Mucosa of descending colon (tissue), 3 donors: Measurements from ENCODE around the gene NHSL2. TPM values are rescaled to one million over a fixed set of nuclear protein-coding genes. Genes with fewer than 3 reads are reported as not detected.

ENCODE experiments used
- ATAC-seq: fragments of 200-7000 bp; cut with Tn5 transposase; one replicate; pipeline ENCODE4 v1.9.1; 2020; ENCODE audit warnings: mild to moderate bottlenecking, moderate library complexity
- DNase-seq, 3 donors: peaks; one replicate each; pipeline ENCODE4 v3.0.0-alpha.2; 2020
- H3K36me3 ChIP-seq: fragments of 200-600 bp; one replicate; pipeline ENCODE4 v1.8.0; 2021; ENCODE audit warnings: low read depth, mild to moderate bottlenecking
- H3K4me1 ChIP-seq: fragments of 200-600 bp; one replicate; pipeline ENCODE4 v1.8.0; 2021; ENCODE audit warnings: low read depth, mild to moderate bottlenecking
- H3K4me3 ChIP-seq: fragments of 200-600 bp; one replicate; pipeline ENCODE4 v1.8.0; 2021; ENCODE audit warnings: mild to moderate bottlenecking
- H3K9me3 ChIP-seq: fragments of 200-600 bp; one replicate; pipeline ENCODE4 v1.8.0; 2021; ENCODE audit warnings: mild to moderate bottlenecking
- intact Hi-C, 2 donors: fragments of 100-400 bp; cut with DNase I in 1 of 2; cut with micrococcal nuclease in 1 of 2; formaldehyde crosslinking; loops; one replicate each; pipeline versions ENCODE4 v1.11.0 to v1.11.1; 2022; cut with DNase I, micrococcal nuclease
- total RNA-seq, 3 donors: library from RNA; stranded (reverse); fragmentation: NEBNext Ultra II Directional in 2 of 3; extraction: Animal tissue kit (Norgen Biotek cat#: 25700) in 2 of 3; gene quantifications; one replicate each; pipeline versions ENCODE4 v1.2.1 to v1.2.4, GENCODE V29; 2021 to 2023
- TF ChIP-seq, protein P1 (sequence below): fragments of 200-600 bp; IDR thresholded peaks from one replicate; pipeline ENCODE4 v1.8.0; 2022; ENCODE audit warnings: antibody characterized with exemption, mild to moderate bottlenecking
- donor health status: DM: no; HTN: no; CAD: no; lungs with moderate emphysema.
- donor health status: DM: no; HTN: no; CAD: no.
- donor health status: DM: no; HTN: yes; CAD: no.

NHSL2 gene
- total RNA-seq, 3 donors from 2014 or later, result 1.2 to 11.8 (median 4.8) TPM

DNA sequence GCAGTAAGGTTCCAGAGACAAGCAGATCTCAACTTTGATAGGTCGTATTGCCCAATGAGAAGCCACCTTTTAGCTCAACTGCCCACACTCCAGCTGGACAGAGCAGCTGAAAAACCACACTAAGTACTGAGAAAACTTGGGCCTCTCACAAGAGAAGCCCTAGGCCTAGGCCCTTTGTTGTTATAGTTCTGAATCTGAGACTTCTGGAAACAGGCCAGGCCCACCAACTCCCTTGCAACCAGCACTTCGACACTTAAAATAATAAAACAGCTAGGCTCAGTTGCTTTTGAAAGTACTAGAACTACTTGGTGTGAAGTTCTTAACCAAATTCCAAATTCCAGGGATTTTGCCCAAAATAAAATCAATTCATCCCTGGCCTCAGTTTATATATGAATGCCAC, 234.5 kb downstream of the NHSL2 start:
- ATAC-seq (no peak), DNase-seq (no peak)
- H3K36me3 ChIP-seq, result no peaks in the 10 kb centered on the region
- H3K9me3 ChIP-seq, result no peaks in the 10 kb centered on the region
- TF ChIP-seq, protein P1, sequence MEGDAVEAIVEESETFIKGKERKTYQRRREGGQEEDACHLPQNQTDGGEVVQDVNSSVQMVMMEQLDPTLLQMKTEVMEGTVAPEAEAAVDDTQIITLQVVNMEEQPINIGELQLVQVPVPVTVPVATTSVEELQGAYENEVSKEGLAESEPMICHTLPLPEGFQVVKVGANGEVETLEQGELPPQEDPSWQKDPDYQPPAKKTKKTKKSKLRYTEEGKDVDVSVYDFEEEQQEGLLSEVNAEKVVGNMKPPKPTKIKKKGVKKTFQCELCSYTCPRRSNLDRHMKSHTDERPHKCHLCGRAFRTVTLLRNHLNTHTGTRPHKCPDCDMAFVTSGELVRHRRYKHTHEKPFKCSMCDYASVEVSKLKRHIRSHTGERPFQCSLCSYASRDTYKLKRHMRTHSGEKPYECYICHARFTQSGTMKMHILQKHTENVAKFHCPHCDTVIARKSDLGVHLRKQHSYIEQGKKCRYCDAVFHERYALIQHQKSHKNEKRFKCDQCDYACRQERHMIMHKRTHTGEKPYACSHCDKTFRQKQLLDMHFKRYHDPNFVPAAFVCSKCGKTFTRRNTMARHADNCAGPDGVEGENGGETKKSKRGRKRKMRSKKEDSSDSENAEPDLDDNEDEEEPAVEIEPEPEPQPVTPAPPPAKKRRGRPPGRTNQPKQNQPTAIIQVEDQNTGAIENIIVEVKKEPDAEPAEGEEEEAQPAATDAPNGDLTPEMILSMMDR, result no peak
- intact Hi-C loops, result no loop called here
- no peak overlapping the region for H3K4me3 ChIP-seq
- no peaks in the 10 kb centered on the region for H3K4me1 ChIP-seq

DNA sequence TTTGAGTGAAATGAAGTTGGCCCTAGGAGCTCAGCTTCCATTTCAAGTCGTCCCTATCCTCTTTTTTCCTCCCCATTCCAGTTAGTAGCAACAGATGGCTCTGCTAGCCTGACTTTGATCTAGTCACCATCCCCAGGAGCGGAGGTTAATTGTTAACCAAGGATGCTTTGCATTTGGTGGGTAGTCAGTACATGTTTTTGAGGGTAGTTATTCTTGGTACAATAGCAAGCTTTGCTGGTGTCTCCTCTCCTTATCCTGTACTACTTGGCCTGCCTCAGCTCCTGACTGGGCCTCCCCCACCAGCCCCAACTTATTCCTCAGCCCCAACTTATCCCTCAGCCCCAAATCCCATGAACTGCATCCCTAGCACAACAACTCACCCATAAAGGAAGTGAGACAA, 235.9 kb downstream of the NHSL2 start:
- no peak overlapping the region for H3K4me3 ChIP-seq
- H3K36me3 ChIP-seq, result no peaks in the 10 kb centered on the region
- intact Hi-C loops, result no loop called here
- H3K9me3 ChIP-seq, result no peaks in the 10 kb centered on the region
- TF ChIP-seq, protein P1, result no peak
- ATAC-seq (no peak), DNase-seq (no peak)
- no peaks in the 10 kb centered on the region for H3K4me1 ChIP-seq

DNA sequence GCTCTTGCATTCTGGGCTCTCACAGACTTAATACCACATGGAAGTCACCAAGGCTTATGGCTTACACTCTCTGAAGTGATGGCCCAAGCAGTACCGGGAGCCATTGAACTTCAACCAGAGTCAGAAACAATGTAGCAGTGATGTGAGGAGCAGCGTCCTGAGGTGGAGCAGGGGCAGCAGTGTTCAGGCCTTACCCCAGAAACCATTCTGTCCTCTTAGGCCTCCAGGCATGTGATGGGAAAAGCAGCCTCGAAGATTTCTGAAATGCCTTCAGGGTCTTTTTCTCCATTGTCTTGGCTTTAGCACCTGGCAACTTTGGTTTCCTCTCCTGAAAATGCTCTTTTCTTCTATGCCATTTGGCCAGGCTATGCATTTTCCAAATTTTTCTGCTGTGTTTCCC, 248.1 kb downstream of the NHSL2 start:
- intact Hi-C loops, result no loop called here
- no peak for ATAC-seq
- DNase-seq, result no peak
- TF ChIP-seq, protein P1, result no peak
- no peaks in the 10 kb centered on the region for H3K9me3 ChIP-seq
- H3K4me3 ChIP-seq, result no peak overlapping the region
- H3K4me1 ChIP-seq, result no peaks in the 10 kb centered on the region
- no peaks in the 10 kb centered on the region for H3K36me3 ChIP-seq

DNA sequence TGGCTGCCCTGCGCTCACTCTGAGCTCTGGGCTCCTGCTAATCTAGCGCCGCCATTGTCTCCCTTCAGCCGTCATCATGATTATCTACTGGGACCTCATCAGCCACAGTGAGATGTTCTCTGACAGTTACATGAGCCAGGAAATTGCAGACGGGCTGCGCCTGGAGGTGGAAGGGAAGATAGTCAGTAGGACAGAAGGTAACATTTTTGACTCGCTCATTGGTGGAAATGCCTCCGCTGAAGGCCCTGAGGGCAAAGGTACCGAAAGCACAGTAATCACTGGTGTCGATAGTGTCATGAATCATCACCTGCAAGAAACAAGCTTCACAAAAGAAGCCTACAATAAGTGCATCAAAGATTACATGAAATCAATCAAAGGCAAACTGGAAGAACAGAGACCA, 249.1 kb downstream of the NHSL2 start:
- no peaks in the 10 kb centered on the region for H3K9me3 ChIP-seq
- H3K36me3 ChIP-seq, result no peaks in the 10 kb centered on the region
- no peak for DNase-seq
- H3K4me1 ChIP-seq, result no peaks in the 10 kb centered on the region
- no peak for ATAC-seq
- H3K4me3 ChIP-seq, result no peak overlapping the region
- intact Hi-C loops, result no loop called here
- TF ChIP-seq, protein P1, result no peak

DNA sequence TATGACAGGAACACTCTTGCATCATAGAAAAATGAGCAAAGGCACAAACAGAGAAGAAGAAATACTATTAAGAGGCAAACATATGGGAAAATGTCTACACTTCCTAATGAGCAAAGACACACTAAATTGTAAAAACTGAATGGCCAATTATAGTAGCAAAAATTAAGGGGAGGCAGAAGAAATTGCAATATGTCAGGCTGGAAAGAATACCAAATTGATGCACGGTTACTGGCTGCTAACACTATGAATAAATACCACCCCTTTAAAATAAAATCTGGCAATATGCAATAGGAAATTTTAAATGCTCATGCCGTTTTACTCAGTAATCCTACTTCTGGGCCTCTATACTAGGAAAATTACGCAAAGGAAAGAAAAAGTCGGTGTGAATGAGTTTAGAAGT, 254.9 kb downstream of the NHSL2 start:
- no peaks in the 10 kb centered on the region for H3K36me3 ChIP-seq
- TF ChIP-seq, protein P1, result no peak
- no peak overlapping the region for H3K4me3 ChIP-seq
- no peaks in the 10 kb centered on the region for H3K4me1 ChIP-seq
- ATAC-seq (no peak), DNase-seq (no peak)
- no peaks in the 10 kb centered on the region for H3K9me3 ChIP-seq
- intact Hi-C loops, result no loop called here
